HFF-Myc (cell line): Measurements from ENCODE around the gene SH3RF1.

Experiments
- DNase-seq: peaks from one replicate; pipeline ENCODE4 v3.0.0-alpha.2; 2011; ENCODE audit warnings: low read depth; ENCODE audit errors: extremely low read depth
- H3K4me3 ChIP-seq: replicated peaks from 2 replicates; pipeline ENCODE4 v1.5.1; 2011; ENCODE audit warnings: low read depth, mild to moderate bottlenecking, control low read depth, low read length
- TF ChIP-seq, protein P1 (sequence below): IDR thresholded peaks from 2 replicates; pipeline ENCODE4 v1.5.1; 2012; ENCODE audit warnings: mild to moderate bottlenecking, low read depth, low read length, control low read depth; ENCODE audit errors: missing control alignments

SH3RF1 gene

DNA sequence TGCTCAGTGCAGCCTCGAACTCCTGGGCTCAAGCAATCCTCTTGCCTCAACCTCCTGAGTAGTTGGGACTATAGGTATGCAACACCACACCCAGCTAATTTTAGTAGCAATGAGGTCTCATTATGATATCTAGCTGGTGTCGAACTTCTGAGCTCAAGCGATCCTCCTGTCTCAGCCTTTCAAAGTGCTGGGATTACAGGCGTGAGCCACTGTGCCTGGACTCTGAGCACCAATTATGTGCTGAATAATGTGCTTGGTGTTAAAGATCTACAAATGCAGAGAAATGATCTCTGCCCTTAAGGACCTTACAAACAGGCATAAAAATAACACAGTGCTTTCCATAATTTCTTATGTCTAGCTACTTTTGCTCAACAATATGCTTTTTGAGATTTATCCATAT is 131.7 kb downstream of the SH3RF1 start:
- H3K4me3 ChIP-seq, result no peak overlapping the region
- no peak for DNase-seq
- TF ChIP-seq, protein P1, sequence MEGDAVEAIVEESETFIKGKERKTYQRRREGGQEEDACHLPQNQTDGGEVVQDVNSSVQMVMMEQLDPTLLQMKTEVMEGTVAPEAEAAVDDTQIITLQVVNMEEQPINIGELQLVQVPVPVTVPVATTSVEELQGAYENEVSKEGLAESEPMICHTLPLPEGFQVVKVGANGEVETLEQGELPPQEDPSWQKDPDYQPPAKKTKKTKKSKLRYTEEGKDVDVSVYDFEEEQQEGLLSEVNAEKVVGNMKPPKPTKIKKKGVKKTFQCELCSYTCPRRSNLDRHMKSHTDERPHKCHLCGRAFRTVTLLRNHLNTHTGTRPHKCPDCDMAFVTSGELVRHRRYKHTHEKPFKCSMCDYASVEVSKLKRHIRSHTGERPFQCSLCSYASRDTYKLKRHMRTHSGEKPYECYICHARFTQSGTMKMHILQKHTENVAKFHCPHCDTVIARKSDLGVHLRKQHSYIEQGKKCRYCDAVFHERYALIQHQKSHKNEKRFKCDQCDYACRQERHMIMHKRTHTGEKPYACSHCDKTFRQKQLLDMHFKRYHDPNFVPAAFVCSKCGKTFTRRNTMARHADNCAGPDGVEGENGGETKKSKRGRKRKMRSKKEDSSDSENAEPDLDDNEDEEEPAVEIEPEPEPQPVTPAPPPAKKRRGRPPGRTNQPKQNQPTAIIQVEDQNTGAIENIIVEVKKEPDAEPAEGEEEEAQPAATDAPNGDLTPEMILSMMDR, result no peak

DNA sequence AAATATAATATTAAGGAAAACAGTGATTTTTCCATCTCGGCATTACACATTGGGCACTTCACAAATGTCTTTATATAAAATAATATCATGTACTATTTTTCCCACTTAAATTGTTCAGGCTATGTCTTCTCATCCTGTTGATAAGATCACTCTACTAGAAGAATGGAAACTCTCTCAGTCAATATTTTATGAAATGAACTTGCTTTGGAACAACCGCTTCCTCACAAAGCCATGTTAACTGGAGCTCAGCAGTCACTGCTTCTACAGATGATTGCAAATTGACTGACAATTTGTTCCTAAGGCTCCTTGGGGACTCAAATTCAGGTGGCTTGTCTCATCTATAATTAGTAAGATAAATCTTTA is 133.2 kb downstream of the SH3RF1 start:
- H3K4me3 ChIP-seq, result no peak overlapping the region
- DNase-seq, result no peak
- TF ChIP-seq, protein P1, result no peak

DNA sequence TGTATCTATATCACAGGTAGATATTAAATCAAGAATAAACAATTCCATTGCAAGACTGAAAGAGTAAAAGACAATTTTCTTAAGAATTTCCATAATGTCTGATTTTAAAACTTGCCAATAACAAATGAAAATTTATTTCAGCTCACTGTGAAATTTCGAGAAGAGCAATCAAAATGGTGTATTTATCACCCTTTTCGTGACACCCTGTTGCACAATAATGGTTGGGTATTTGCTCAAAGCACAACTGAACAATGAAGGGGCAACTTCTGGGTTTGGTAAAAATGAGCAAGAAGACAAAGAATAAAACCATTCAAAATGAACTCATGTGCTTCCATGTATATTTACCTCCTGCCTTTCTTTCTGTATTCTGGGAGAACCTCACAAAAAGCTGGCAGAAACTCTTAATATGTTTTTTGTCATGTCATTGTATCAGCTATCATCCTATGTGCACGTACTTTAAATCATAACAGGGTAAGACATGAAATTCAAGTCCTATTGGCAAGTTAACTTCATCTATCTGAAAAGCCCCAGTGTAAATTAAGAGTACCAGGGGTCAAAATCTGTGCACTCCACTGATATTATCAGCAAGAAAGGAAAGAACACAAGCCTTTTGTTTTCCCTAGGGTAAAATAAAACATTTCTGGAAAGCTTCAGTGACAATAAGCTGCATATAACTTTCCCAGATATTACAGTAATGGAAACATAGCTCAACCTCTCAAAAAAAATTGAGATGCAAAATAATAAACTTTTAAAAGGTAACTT is 133.8 kb downstream of the SH3RF1 start:
- TF ChIP-seq, protein P1, result no peak
- DNase-seq, result no peak
- H3K4me3 ChIP-seq, result no peak overlapping the region

DNA sequence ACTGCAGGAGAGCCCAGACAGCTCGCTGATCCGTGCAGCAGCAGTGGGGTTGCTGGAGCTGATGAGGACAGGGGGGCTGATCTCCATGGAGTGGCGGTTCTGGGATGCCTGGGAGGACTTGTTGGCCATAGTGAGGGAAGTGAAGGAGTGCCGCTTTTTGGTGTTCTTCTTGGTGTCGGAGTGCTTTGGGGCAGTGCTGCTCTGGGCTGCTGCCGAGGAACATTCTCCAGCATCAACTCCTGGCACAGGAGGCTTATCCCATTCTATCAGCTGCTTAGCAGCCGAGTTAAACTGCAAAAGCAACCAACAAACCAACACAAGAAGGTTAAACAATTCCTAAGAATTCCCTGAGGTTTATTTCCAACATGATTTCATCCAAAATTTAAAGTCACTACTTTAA is 134.4 kb downstream of the SH3RF1 start:
- TF ChIP-seq, protein P1, result no peak
- DNase-seq, result no peak

DNA sequence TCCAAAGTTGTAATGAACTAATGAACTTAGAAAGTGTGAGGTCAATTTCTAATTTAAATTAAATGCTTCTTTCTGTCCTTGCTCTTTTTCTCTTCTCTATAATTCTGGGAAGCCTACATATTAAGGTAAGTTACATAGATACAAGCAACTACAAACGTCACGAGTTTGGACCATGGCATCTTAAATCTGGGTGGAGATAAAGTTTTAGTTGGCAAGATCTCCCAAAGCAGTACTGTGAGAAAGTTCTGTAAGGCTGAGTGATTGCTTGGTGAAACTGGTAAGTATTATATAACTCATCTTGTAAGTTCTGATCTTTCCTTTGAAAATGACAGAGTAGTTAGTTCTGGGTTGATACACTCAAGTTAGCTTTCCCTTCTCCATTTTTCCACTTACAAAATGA is 135.0 kb downstream of the SH3RF1 start:
- TF ChIP-seq, protein P1, result no peak
- DNase-seq, result no peak
- H3K4me3 ChIP-seq, result no peak overlapping the region

More for the DNA sequence above, 134.4 kb downstream of the SH3RF1 start:
- no peak overlapping the region for H3K4me3 ChIP-seq

DNA sequence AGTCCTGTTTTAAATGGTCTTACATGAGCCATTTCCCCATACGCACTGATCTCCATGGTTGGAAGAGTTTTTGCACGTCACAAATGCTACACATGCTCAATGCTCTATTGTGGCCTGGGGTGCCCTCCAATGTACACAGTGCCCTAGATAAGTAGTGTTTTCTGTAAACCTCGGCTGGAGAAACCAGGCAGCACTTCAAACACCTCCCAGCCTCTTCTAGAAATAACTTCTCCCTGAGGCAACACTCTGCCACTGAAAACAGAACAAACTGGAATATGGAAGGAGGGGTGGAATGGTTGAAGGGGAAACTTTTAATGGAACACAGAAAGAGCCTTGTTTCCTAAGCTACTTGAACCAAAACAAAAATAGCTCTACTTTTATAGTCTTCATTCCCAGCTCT is 136.8 kb downstream of the SH3RF1 start:
- no peak overlapping the region for H3K4me3 ChIP-seq
- no peak for DNase-seq
- TF ChIP-seq, protein P1, result no peak

DNA sequence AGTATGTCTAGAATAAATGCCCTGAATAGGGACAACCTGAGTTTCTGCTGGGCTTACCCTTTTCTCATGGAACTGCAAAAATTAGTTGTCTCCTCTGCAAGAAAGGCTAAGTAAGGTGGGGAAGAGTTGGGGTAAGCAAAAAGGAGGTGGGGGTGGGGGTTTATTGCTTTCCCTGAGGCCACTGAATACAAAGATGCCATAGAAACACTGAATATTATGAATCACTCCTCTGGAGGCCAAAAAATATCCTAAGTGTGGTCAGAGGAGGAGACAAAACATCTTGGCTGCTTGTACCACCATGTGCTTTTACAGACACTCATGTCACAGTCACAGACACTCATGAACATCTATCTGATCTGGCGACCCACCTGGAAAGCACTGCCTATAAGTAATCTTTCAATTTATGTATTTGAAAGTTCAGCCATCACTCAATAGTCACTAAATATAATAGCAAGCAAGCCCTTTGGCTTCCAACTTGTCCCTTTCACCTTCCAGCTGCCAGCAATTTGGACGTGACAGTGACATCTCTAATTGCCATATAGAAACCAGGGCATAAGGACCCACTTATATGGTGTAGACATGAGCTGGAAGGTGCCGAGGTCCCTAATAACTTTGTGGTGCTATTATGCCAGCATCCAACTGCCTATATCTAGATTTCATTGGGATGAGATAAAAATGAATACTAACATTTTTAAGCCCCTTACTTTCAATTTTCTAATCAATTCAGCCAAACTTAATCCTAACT is 138.0 kb downstream of the SH3RF1 start:
- H3K4me3 ChIP-seq, result no peak overlapping the region
- TF ChIP-seq, protein P1, result no peak
- no peak for DNase-seq
